HepG2 (cell line): ENCODE measurements around the gene CXCL17. TPM values are rescaled to one million over a fixed set of nuclear protein-coding genes. Genes with fewer than 3 reads are reported as not detected.

Experiments
- CHCHD3 ChIP-seq: sonication (generic); formaldehyde crosslinking; IDR thresholded peaks from 2 replicates; pipeline ENCODE4 v1.8.0; 2022; ENCODE audit warnings: mild to moderate bottlenecking, missing genetic modification reagents, moderate library complexity
- GABPA ChIP-seq, 2 experiments: IDR thresholded peaks; 2 replicates each; pipeline ENCODE4 v1.6.1; 2011 to 2016; ENCODE audit warnings: low read depth in 2 of 2, low read length in 1 of 2, missing biosample characterization in 1 of 2, missing genetic modification characterization in 1 of 2
- GLMP ChIP-seq: sonication (generic); formaldehyde crosslinking; IDR thresholded peaks from 2 replicates; pipeline ENCODE4 v1.9.0; 2021; ENCODE audit warnings: missing genetic modification reagents, mild to moderate bottlenecking, borderline replicate concordance
- HIC2 ChIP-seq: sonication (generic); formaldehyde crosslinking; IDR thresholded peaks from 2 replicates; pipeline ENCODE4 v1.9.0; 2022; ENCODE audit warnings: low read depth, missing genetic modification reagents
- PHF5A ChIP-seq: IDR thresholded peaks from one replicate; pipeline ENCODE4 v1.6.1; 2018; ENCODE audit warnings: low read depth, missing genetic modification reagents; ENCODE audit not compliant: unreplicated experiment
- RELA ChIP-seq: sonication (generic); formaldehyde crosslinking; IDR thresholded peaks from 2 replicates; pipeline ENCODE4 v1.4.0; 2020; ENCODE audit warnings: missing genetic modification reagents
- RFXANK ChIP-seq: IDR thresholded peaks from 2 replicates; pipeline ENCODE4 v1.6.1; 2016
- RFXAP ChIP-seq: sonication (generic); formaldehyde crosslinking; IDR thresholded peaks from 2 replicates; pipeline ENCODE4 v1.4.0; 2020; ENCODE audit warnings: missing genetic modification reagents, borderline replicate concordance
- SRF ChIP-seq: IDR thresholded peaks from 2 replicates; pipeline ENCODE4 v1.6.1; 2011; ENCODE audit warnings: mild to moderate bottlenecking, low read depth, low read length, moderate library complexity
- ZBTB20 ChIP-seq: sonication (generic); formaldehyde crosslinking; IDR thresholded peaks from 2 replicates; pipeline ENCODE4 v1.8.1; 2023; ENCODE audit warnings: missing genetic modification reagents, low read depth, mild to moderate bottlenecking, borderline replicate concordance
- ZFYVE20 ChIP-seq: sonication (generic); formaldehyde crosslinking; IDR thresholded peaks from 2 replicates; pipeline ENCODE4 v1.8.0; 2023; ENCODE audit warnings: low read depth, mild to moderate bottlenecking, moderate library complexity, missing genetic modification reagents, borderline replicate concordance
- ZNF17 ChIP-seq: sonication (generic); formaldehyde crosslinking; IDR thresholded peaks from 2 replicates; pipeline ENCODE4 v1.5.0; 2020; ENCODE audit warnings: mild to moderate bottlenecking, missing genetic modification reagents
- ZNF20 ChIP-seq: sonication (generic); formaldehyde crosslinking; IDR thresholded peaks from 2 replicates; pipeline ENCODE4 v1.4.0; 2020; ENCODE audit warnings: mild to moderate bottlenecking, moderate library complexity, missing genetic modification reagents
- ZNF205 ChIP-seq: IDR thresholded peaks from 2 replicates; pipeline ENCODE4 v1.6.1; 2018; ENCODE audit warnings: missing biosample characterization, missing genetic modification reagents
- ZNF251 ChIP-seq: sonication (generic); formaldehyde crosslinking; IDR thresholded peaks from 2 replicates; pipeline ENCODE4 v1.9.0; 2021; ENCODE audit warnings: mild to moderate bottlenecking, missing genetic modification reagents
- ZNF557 ChIP-seq: sonication (generic); formaldehyde crosslinking; IDR thresholded peaks from 2 replicates; pipeline ENCODE4 v1.4.0; 2020; ENCODE audit warnings: missing genetic modification reagents
- ZNF709 ChIP-seq: sonication (generic); formaldehyde crosslinking; IDR thresholded peaks from 2 replicates; pipeline ENCODE4 v1.5.0; 2020; ENCODE audit warnings: mild to moderate bottlenecking, missing genetic modification reagents
- ZNF839 ChIP-seq: sonication (generic); formaldehyde crosslinking; IDR thresholded peaks from 2 replicates; pipeline ENCODE4 v1.4.0; 2020; ENCODE audit warnings: missing genetic modification reagents, mild to moderate bottlenecking, borderline replicate concordance
- polyA plus RNA-seq, 8 experiments: library from polyadenylated mRNA; depleted of rRNA in 3 of 8; stranded (reverse) in 7 of 8; unstranded in 1 of 8; fragments of >200 nt; fragmentation: Illumina TruSeq in 4 of 8; extraction: Trizol in 4 of 8; gene quantifications; 2 replicates each; pipeline versions ENCODE4 v1.2.1 to v1.2.3, GENCODE V29; 2011 to 2016; ENCODE audit warnings: low read depth in 4 of 8, missing spikeins in 1 of 8, mixed read lengths in 1 of 8; ENCODE audit not compliant: insufficient read depth in 1 of 8
- total RNA-seq, 5 experiments: library from RNA; depleted of rRNA; stranded (reverse); fragments of >200 nt; fragmentation: Illumina TruSeq; extraction: Trizol; gene quantifications; 2 replicates each; pipeline ENCODE4 v1.2.3, GENCODE V29; 2016; ENCODE audit warnings: low read depth in 1 of 5
- TF ChIP-seq, protein P1 (sequence below): sonication (generic); formaldehyde crosslinking; IDR thresholded peaks from 2 replicates; pipeline ENCODE4 v1.5.0; 2020; ENCODE audit warnings: missing genetic modification reagents
- TF ChIP-seq, protein P2 (sequence below): IDR thresholded peaks from 2 replicates; pipeline ENCODE4 v1.6.1; 2016; ENCODE audit warnings: missing biosample characterization, missing genetic modification reagents, low read depth
- TF ChIP-seq, protein P3 (sequence below): sonication (generic); formaldehyde crosslinking; IDR thresholded peaks from 2 replicates; pipeline ENCODE4 v1.8.0; 2022; ENCODE audit warnings: mild to moderate bottlenecking, missing genetic modification reagents
- TF ChIP-seq, protein P4 (sequence below): IDR thresholded peaks from 2 replicates; pipeline ENCODE4 v1.6.1; 2018; ENCODE audit warnings: missing genetic modification reagents

The CXCL17 gene
- total and polyA plus RNA-seq, 2 of the 13 experiments (the other 11 are each of a cell fraction or from before 2014, with no cell fraction given) = 0.12 TPM; not detected in 1

- 0 out of 2 replicates have a peak, but pooled peaks have one; percentile 14 for TF ChIP-seq GABPA (IDR thresholded peaks at IDR 0.05; ENCODE audit: low read depth, low read length)
- peak; percentile 82 for TF ChIP-seq GABPA (CRISPR knock-in tag; IDR thresholded peaks at IDR 0.05; ENCODE audit: low read depth)
- TF ChIP-seq ZNF839 = no peak
- no peak for TF ChIP-seq RELA
- TF ChIP-seq ZNF251 (CRISPR knock-in tag) = no peak
- no peak for TF ChIP-seq ZNF17 (CRISPR knock-in tag)
- TF ChIP-seq PHF5A (CRISPR knock-in tag) = no peak
- no peak for TF ChIP-seq ZFYVE20
- TF ChIP-seq RFXAP = 0 out of 2 replicates have a peak, but pooled peaks have one; percentile 21
- peak; percentile 46; the same call in 1 of the 2 replicates for TF ChIP-seq SRF
- peak; percentile 58; the same call in 1 of the 2 replicates for TF ChIP-seq ZNF205
- no peak for TF ChIP-seq ZNF709 (CRISPR knock-in tag)
- TF ChIP-seq, protein P1, sequence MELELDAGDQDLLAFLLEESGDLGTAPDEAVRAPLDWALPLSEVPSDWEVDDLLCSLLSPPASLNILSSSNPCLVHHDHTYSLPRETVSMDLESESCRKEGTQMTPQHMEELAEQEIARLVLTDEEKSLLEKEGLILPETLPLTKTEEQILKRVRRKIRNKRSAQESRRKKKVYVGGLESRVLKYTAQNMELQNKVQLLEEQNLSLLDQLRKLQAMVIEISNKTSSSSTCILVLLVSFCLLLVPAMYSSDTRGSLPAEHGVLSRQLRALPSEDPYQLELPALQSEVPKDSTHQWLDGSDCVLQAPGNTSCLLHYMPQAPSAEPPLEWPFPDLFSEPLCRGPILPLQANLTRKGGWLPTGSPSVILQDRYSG (CRISPR knock-in tag) = no peak
- TF ChIP-seq ZBTB20 = peak; percentile 82
- TF ChIP-seq RFXANK (CRISPR knock-in tag) = no peak
- TF ChIP-seq, protein P2, sequence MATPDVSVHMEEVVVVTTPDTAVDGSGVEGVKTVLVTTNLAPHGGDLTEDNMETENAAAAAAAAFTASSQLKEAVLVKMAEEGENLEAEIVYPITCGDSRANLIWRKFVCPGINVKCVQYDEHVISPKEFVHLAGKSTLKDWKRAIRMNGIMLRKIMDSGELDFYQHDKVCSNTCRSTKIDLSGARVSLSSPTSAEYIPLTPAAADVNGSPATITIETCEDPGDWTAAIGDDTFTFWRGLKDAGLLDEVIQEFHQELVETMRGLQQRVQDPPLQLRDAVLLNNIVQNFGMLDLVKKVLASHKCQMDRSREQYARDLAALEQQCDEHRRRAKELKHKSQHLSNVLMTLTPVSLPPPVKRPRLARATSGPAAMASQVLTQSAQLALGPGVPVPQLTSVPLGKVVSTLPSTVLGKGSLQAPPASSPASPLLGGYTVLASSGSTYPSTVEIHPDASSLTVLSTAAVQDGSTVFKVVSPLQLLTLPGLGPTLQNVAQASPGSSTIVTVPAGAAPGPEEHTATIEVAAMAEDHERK = no peak
- TF ChIP-seq ZNF20 (CRISPR knock-in tag) = no peak
- TF ChIP-seq, protein P3, sequence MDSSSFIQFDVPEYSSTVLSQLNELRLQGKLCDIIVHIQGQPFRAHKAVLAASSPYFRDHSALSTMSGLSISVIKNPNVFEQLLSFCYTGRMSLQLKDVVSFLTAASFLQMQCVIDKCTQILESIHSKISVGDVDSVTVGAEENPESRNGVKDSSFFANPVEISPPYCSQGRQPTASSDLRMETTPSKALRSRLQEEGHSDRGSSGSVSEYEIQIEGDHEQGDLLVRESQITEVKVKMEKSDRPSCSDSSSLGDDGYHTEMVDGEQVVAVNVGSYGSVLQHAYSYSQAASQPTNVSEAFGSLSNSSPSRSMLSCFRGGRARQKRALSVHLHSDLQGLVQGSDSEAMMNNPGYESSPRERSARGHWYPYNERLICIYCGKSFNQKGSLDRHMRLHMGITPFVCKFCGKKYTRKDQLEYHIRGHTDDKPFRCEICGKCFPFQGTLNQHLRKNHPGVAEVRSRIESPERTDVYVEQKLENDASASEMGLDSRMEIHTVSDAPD = peak; percentile 69; the same call in 1 of the 2 replicates
- TF ChIP-seq HIC2 (CRISPR knock-in tag) = no peak
- TF ChIP-seq, protein P4, sequence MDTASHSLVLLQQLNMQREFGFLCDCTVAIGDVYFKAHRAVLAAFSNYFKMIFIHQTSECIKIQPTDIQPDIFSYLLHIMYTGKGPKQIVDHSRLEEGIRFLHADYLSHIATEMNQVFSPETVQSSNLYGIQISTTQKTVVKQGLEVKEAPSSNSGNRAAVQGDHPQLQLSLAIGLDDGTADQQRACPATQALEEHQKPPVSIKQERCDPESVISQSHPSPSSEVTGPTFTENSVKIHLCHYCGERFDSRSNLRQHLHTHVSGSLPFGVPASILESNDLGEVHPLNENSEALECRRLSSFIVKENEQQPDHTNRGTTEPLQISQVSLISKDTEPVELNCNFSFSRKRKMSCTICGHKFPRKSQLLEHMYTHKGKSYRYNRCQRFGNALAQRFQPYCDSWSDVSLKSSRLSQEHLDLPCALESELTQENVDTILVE (CRISPR knock-in tag) = peak; percentile 89
- TF ChIP-seq GLMP (CRISPR knock-in tag) = no peak
- no peak for TF ChIP-seq CHCHD3 (CRISPR knock-in tag)
- no peak for TF ChIP-seq ZNF557 (CRISPR knock-in tag)
These were observed 7.7 kb upstream of the CXCL17 start (continued) for GRCh38 chr19:42450314-42450934.
